Stimulated activated CD4-positive, alpha-beta T cell treated with anti-CD3 and anti-CD28 coated beads, Interleukin-1b, Interleukin-23, amount 100 ng/mL, for 4 hours (primary cell): ENCODE measurements around the gene UBR1.
"Not testable (repeated sequence)": the region's sequence is repeated elsewhere in the genome, so short reads cannot be mapped to it uniquely, and the experiment has no call there.

ENCODE experiments used
- DNase-seq, 2 donors: peaks; one replicate each; pipeline ENCODE4 v3.0.0-alpha.2; 2020; ENCODE audit warnings: low read depth in 2 of 2

The UBR1 gene

GRCh38 chr15:42974202-42974862, 131.5 kb downstream of the UBR1 start:
- no peak for DNase-seq

- DNase-seq, result no peak
These were observed 132.7 kb downstream of the UBR1 start for GRCh38 chr15:42973114-42973513.

- no peak for DNase-seq
These were observed 134.0 kb downstream of the UBR1 start for GRCh38 chr15:42971830-42972229.

GRCh38 chr15:42964476-42964875, 141.4 kb downstream of the UBR1 start:
- no peak for DNase-seq

GRCh38 chr15:42955518-42955917, 150.3 kb downstream of the UBR1 start:
- no peak for DNase-seq

- no peak for DNase-seq
These were observed 151.5 kb downstream of the UBR1 start for GRCh38 chr15:42954291-42954690.

- DNase-seq, result not testable (repeated sequence)
These were observed 156.9 kb downstream of the UBR1 start for GRCh38 chr15:42948898-42949297.

- no peak for DNase-seq
These were observed 165.3 kb downstream of the UBR1 start for GRCh38 chr15:42940527-42940926.

GRCh38 chr15:42939841-42940240, 166.0 kb downstream of the UBR1 start:
- DNase-seq, result no peak

GRCh38 chr15:42937143-42937542, 168.7 kb downstream of the UBR1 start:
- DNase-seq, result no peak

GRCh38 chr15:42933886-42934667, 171.8 kb downstream of the UBR1 start:
- no peak for DNase-seq

- no peak for DNase-seq
These were observed 172.9 kb downstream of the UBR1 start for GRCh38 chr15:42932833-42933515.

- no peak for DNase-seq
These were observed 173.9 kb downstream of the UBR1 start for GRCh38 chr15:42931702-42932486.

GRCh38 chr15:42929306-42929848, 176.5 kb downstream of the UBR1 start:
- DNase-seq, result no peak

- DNase-seq, result peak; percentile 7 to 18
These were observed 184.5 kb downstream of the UBR1 start for GRCh38 chr15:42921342-42921731.

GRCh38 chr15:42920519-42921341, 185.1 kb downstream of the UBR1 start, which contains the start of gene TTBK2:
Gene TTBK2 (minus strand): TSS chr15:42920778. CDS start chr15:42878617, 42,161 bp downstream.
- DNase-seq, result peak; percentile 93 to 97

- peak in 1 of 2 donors; percentile 7 for DNase-seq
These were observed 185.9 kb downstream of the UBR1 start for GRCh38 chr15:42919799-42920518.

- DNase-seq, result no peak
These were observed 186.5 kb downstream of the UBR1 start for GRCh38 chr15:42919308-42919707.

- no peak for DNase-seq
These were observed 187.8 kb downstream of the UBR1 start for GRCh38 chr15:42918047-42918446.
